Fibroblast of gingiva (primary cell): ENCODE results near the gene PANK3.
"Not testable (repeated sequence)": the region's sequence is repeated elsewhere in the genome, so short reads cannot be mapped to it uniquely, and the experiment has no call there.

Experiments used
- DNase-seq: peaks from one replicate; pipeline ENCODE4 v3.0.0-alpha.2; 2011; ENCODE audit warnings: low read depth

Gene PANK3

GRCh38 chr5:168578538-168579487, at the start of gene PANK3:
Gene PANK3 (minus strand): TSS chr5:168579368. CDS start chr5:168579283, 85 bp downstream.
- no peak for DNase-seq

- peak; percentile 11 for DNase-seq
These were observed 45.7 kb upstream of the PANK3 start for GRCh38 chr5:168624850-168625364.

GRCh38 chr5:168620807-168621206, 41.6 kb upstream of the PANK3 start:
- DNase-seq = no peak

GRCh38 chr5:168614661-168615060, 35.5 kb upstream of the PANK3 start:
- DNase-seq = no peak

- DNase-seq = no peak
These were observed 34.8 kb upstream of the PANK3 start for GRCh38 chr5:168613996-168614395.

GRCh38 chr5:168613396-168613795, 34.2 kb upstream of the PANK3 start:
- no peak for DNase-seq

- no peak for DNase-seq
These were observed 33.8 kb upstream of the PANK3 start for GRCh38 chr5:168612996-168613395.

- DNase-seq = no peak
These were observed 33.0 kb upstream of the PANK3 start for GRCh38 chr5:168612123-168612522.

- no peak for DNase-seq
These were observed 32.0 kb upstream of the PANK3 start for GRCh38 chr5:168611165-168611564.

GRCh38 chr5:168609806-168610482, 30.8 kb upstream of the PANK3 start:
- DNase-seq = no peak

- DNase-seq = no peak
These were observed 29.7 kb upstream of the PANK3 start for GRCh38 chr5:168608821-168609220.

- DNase-seq = no peak
These were observed 29.2 kb upstream of the PANK3 start for GRCh38 chr5:168608386-168608785.

GRCh38 chr5:168607946-168608345, 28.8 kb upstream of the PANK3 start:
- DNase-seq = no peak

- DNase-seq = no peak
These were observed 27.4 kb upstream of the PANK3 start for GRCh38 chr5:168606562-168606961.

- no peak for DNase-seq
These were observed 25.3 kb upstream of the PANK3 start for GRCh38 chr5:168604436-168604835.

- no peak for DNase-seq
These were observed 24.6 kb upstream of the PANK3 start for GRCh38 chr5:168603746-168604145.

- DNase-seq = no peak
These were observed 23.3 kb upstream of the PANK3 start for GRCh38 chr5:168602517-168602916.

GRCh38 chr5:168601972-168602371, 22.8 kb upstream of the PANK3 start:
- no peak for DNase-seq

- no peak for DNase-seq
These were observed 21.2 kb upstream of the PANK3 start for GRCh38 chr5:168600409-168600808.

- DNase-seq = no peak
These were observed 20.7 kb upstream of the PANK3 start for GRCh38 chr5:168599826-168600225.

GRCh38 chr5:168598639-168599038, 19.5 kb upstream of the PANK3 start:
- DNase-seq = no peak

- no peak for DNase-seq
These were observed 17.8 kb upstream of the PANK3 start for GRCh38 chr5:168596927-168597326.

GRCh38 chr5:168596122-168596521, 17.0 kb upstream of the PANK3 start:
- not testable (repeated sequence) for DNase-seq
